Measurements from ENCODE around the gene SLC5A2. TPM values are rescaled to one million over a fixed set of nuclear protein-coding genes. Genes with fewer than 3 reads are reported as not detected.

The SLC5A2 gene
- total RNA-seq, 1 donor from 2014 or later, result not detected

DNA sequence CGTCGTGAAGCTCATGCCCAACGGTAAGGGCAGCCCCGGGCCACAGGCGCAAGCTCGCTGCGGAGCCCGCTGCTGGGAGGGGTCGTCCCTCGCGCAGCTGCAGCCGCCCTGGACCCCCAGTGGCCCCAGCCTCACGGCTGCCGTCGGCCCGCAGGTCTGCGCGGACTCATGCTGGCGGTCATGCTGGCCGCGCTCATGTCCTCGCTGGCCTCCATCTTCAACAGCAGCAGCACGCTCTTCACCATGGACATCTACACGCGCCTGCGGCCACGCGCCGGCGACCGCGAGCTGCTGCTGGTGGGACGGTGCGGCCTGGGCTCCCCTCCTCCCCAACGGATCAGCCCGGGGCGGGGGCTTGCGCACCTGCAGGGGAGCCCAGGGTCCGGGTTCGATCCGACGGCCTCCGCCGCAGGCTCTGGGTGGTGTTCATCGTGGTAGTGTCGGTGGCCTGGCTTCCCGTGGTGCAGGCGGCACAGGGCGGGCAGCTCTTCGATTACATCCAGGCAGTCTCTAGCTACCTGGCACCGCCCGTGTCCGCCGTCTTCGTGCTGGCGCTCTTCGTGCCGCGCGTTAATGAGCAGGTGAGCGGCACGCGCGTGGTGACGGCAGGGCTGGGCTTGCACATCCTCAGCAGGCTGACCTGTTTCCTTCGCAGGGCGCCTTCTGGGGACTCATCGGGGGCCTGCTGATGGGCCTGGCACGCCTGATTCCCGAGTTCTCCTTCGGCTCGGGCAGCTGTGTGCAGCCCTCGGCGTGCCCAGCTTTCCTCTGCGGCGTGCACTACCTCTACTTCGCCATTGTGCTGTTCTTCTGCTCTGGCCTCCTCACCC is 5.8 kb downstream of the SLC5A2 start:
- no peaks in the 10 kb centered on the region for H3K9me3 Mint-ChIP-seq (ENCODE audit: unreplicated experiment)
- no peak overlapping the region for H3K27ac Mint-ChIP-seq (ENCODE audit: unreplicated experiment)
- TF ChIP-seq, protein P1, sequence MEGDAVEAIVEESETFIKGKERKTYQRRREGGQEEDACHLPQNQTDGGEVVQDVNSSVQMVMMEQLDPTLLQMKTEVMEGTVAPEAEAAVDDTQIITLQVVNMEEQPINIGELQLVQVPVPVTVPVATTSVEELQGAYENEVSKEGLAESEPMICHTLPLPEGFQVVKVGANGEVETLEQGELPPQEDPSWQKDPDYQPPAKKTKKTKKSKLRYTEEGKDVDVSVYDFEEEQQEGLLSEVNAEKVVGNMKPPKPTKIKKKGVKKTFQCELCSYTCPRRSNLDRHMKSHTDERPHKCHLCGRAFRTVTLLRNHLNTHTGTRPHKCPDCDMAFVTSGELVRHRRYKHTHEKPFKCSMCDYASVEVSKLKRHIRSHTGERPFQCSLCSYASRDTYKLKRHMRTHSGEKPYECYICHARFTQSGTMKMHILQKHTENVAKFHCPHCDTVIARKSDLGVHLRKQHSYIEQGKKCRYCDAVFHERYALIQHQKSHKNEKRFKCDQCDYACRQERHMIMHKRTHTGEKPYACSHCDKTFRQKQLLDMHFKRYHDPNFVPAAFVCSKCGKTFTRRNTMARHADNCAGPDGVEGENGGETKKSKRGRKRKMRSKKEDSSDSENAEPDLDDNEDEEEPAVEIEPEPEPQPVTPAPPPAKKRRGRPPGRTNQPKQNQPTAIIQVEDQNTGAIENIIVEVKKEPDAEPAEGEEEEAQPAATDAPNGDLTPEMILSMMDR (IDR thresholded peaks at IDR 0.05), result no peak
- peaks cover 11% of the 10 kb centered on the region for H3K4me1 Mint-ChIP-seq (ENCODE audit: unreplicated experiment)
- peak overlapping the region; percentile 74 for H3K4me3 Mint-ChIP-seq (ENCODE audit: unreplicated experiment)
- peaks cover 26% of the 10 kb centered on the region for H3K36me3 Mint-ChIP-seq (ENCODE audit: unreplicated experiment)
- no peak for DNase-seq (ENCODE audit: extremely low spot score, unreplicated experiment)
- peaks cover 3% of the 10 kb centered on the region for H3K27me3 Mint-ChIP-seq (ENCODE audit: unreplicated experiment)

DNA sequence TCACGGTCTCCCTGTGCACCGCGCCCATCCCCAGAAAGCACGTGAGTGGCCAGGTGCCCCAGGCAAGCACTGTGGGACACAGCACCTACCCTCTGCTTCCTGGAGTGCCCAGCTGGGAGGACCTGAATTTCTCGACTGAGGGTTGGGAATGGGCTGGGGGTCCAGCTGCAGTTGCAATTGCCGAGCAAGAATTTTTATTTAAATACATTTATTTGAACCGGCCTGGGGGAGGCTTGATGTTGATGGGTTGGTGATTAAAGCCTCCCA is 6.3 kb downstream of the SLC5A2 start:
- TF ChIP-seq, protein P1 (IDR thresholded peaks at IDR 0.05), result no peak

DNA sequence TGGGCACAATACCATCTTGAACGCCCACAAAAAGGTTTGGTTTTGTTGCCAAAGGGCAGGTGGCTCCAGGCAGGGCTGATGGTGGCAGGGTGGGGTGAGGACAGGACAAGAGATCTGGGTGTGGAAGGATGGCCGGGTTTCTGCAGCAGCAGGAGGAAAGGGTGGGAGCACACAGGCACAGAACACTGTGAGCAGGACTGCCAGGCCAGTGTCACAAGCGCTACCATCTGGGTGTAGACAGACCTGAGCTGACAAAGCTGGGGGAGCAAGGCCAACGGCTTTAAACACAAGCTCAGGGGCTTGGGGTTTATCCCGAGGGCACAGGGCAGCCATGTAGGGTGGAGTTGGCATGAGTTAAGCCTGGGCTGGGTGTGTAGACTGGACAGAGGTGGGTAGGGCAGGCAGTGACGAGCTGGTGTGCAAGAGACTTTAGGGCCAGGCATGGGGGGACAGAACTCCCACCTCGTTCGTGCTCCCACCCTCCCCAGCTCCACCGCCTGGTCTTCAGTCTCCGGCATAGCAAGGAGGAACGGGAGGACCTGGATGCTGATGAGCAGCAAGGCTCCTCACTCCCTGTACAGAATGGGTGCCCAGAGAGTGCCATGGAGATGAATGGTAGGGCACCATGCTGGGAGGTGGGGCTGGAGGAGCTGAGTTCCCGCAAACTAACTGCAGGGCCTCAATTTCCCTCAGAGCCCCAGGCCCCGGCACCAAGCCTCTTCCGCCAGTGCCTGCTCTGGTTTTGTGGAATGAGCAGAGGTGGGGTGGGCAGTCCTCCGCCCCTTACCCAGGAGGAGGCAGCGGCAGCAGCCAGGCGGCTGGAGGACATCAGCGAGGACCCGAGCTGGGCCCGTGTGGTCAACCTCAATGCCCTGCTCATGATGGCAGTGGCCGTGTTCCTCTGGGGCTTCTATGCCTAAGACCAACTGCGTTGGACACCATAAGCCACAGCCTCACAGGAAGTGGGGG is 7.0 kb downstream of the SLC5A2 start:
- DNase-seq (ENCODE audit: extremely low spot score, unreplicated experiment), result no peak
- no peak overlapping the region for H3K4me3 Mint-ChIP-seq (ENCODE audit: unreplicated experiment)
- peaks cover 9% of the 10 kb centered on the region for H3K4me1 Mint-ChIP-seq (ENCODE audit: unreplicated experiment)
- peaks cover 29% of the 10 kb centered on the region for H3K36me3 Mint-ChIP-seq (ENCODE audit: unreplicated experiment)
- TF ChIP-seq, protein P1 (IDR thresholded peaks at IDR 0.05), result no peak
- peaks cover 3% of the 10 kb centered on the region for H3K27me3 Mint-ChIP-seq (ENCODE audit: unreplicated experiment)
- H3K9me3 Mint-ChIP-seq (ENCODE audit: unreplicated experiment), result no peaks in the 10 kb centered on the region
- H3K27ac Mint-ChIP-seq (ENCODE audit: unreplicated experiment), result no peak overlapping the region

More for the DNA sequence above, 6.3 kb downstream of the SLC5A2 start:
- Mint-ChIP-seq H3K4me3 (ENCODE audit: unreplicated experiment) (no peak overlapping the region), H3K27me3 (ENCODE audit: unreplicated experiment) (peaks cover 3% of the 10 kb centered on the region), H3K4me1 (ENCODE audit: unreplicated experiment) (peaks cover 10% of the 10 kb centered on the region), H3K36me3 (ENCODE audit: unreplicated experiment) (peaks cover 26% of the 10 kb centered on the region), H3K9me3 (ENCODE audit: unreplicated experiment) (no peaks in the 10 kb centered on the region), H3K27ac (ENCODE audit: unreplicated experiment) (no peak overlapping the region)
- DNase-seq (ENCODE audit: extremely low spot score, unreplicated experiment), result no peak

DNA sequence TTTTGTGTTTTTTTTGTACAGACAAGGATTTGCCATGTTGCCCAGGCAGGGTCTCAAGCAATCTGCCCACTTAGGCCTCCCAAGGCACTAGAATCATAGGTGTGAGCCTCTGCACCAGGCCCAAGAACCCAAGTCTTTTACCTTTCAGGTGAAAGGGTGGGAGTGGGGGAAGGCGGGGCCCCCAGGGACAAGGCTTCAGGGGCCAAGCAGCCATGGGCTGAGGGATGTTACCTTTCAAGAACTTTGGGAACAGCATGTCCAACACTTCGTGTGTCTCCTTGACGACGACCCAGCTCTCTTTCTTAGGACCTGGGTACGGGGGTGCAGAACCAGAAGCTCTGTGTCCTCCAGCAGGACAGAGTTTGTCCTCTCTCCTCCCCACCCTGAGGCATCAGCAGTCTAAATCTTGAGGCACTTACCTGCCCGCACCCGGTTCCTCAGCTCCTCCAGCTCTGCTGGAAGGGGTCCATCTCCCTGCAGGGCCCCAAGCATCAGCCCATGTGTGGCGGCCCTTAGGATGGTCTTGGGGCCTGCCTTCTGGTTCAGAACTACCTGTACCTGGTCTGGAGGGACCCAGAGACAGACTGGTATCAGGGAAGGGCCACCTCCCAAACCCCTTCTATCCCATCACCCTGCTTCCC is 9.0 kb downstream of the SLC5A2 start:
- H3K4me3 Mint-ChIP-seq (ENCODE audit: unreplicated experiment), result no peak overlapping the region
- H3K27ac Mint-ChIP-seq (ENCODE audit: unreplicated experiment), result no peak overlapping the region
- no peaks in the 10 kb centered on the region for H3K9me3 Mint-ChIP-seq (ENCODE audit: unreplicated experiment)
- no peak for DNase-seq (ENCODE audit: extremely low spot score, unreplicated experiment)
- peaks cover 34% of the 10 kb centered on the region for H3K36me3 Mint-ChIP-seq (ENCODE audit: unreplicated experiment)
- TF ChIP-seq, protein P1 (IDR thresholded peaks at IDR 0.05), result no peak
- peaks cover 9% of the 10 kb centered on the region for H3K4me1 Mint-ChIP-seq (ENCODE audit: unreplicated experiment)
- peaks cover 3% of the 10 kb centered on the region for H3K27me3 Mint-ChIP-seq (ENCODE audit: unreplicated experiment)

Measured in osteocyte (in vitro differentiated cells).